ENCODE measurements around the gene FAU.

FAU gene

GRCh38 chr11:65159012-65159411 lies 37.1 kb upstream of the FAU start:
- no peak overlapping the region for H2AFZ ChIP-seq (ENCODE audit: low read depth, low read length)
- H3K9ac ChIP-seq (ENCODE audit: low read length) = no peak overlapping the region
- no peak overlapping the region for H2BK12ac ChIP-seq (ENCODE audit: low read length in 2 of 2)
- no peak overlapping the region for H4K91ac ChIP-seq (ENCODE audit: low read length)
- no peak overlapping the region for H2AK5ac ChIP-seq (ENCODE audit: low read length, severe bottlenecking)
- no peaks in the 10 kb centered on the region for H3K79me1 ChIP-seq (replicated peaks; ENCODE audit: low read length, poor library complexity, severe bottlenecking)
- no peak overlapping the region for H3K27ac ChIP-seq (ENCODE audit: low read length, poor library complexity, severe bottlenecking)
- H3K4me1 ChIP-seq (ENCODE audit: control insufficient read depth, insufficient read depth, low read depth, low read length) = no peaks in the 10 kb centered on the region
- H2BK5ac ChIP-seq (ENCODE audit: low read depth, low read length, poor library complexity, severe bottlenecking) = no peak overlapping the region
- no peak overlapping the region for H3K4me2 ChIP-seq (ENCODE audit: low read length, poor library complexity, severe bottlenecking)
- no CpG with 5 or more reads among the region's 5 CpGs for WGBS
- H3K27me3 ChIP-seq (ENCODE audit: control insufficient read depth in 1 of 2, insufficient read depth in 1 of 2, low read length in 2 of 2) = peaks cover 0 to 3% of the 10 kb centered on the region in 2 experiments
- no peak overlapping the region for H3K23ac ChIP-seq (ENCODE audit: low read length in 2 of 2)
- no peak overlapping the region for H3K4ac ChIP-seq (ENCODE audit: low read depth in 1 of 2, low read length in 2 of 2)
- H3K4me3 ChIP-seq (ENCODE audit: insufficient read depth in 1 of 2, low read depth in 1 of 2, low read length in 2 of 2) = no peak overlapping the region
- no peak for DNase-seq
- no peak overlapping the region for H4K8ac ChIP-seq (ENCODE audit: low read length)
- H2BK120ac ChIP-seq (ENCODE audit: low read depth, low read length) = no peak overlapping the region
- no peak overlapping the region for H3K14ac ChIP-seq (ENCODE audit: low read length in 2 of 2)
- no peak overlapping the region for H2BK15ac ChIP-seq (ENCODE audit: low read depth, poor library complexity, severe bottlenecking)
- H3K36me3 ChIP-seq (ENCODE audit: control insufficient read depth in 1 of 2, insufficient read depth in 2 of 2, low read depth in 1 of 2, low read length in 2 of 2) = no peaks in the 10 kb centered on the region
- H3K9me3 ChIP-seq (ENCODE audit: control insufficient read depth, low read length) = no peaks in the 10 kb centered on the region
- H3K18ac ChIP-seq (ENCODE audit: low read depth in 1 of 2, low read length in 2 of 2) = no peak overlapping the region

GRCh38 chr11:65157336-65157735 lies 35.4 kb upstream of the FAU start:
- DNase-seq = no peak
- 82% methylated on average over 3 of the region's 3 CpGs for WGBS
- Histone ChIP-seq H3K27ac (ENCODE audit: low read length, poor library complexity, severe bottlenecking) (no peak overlapping the region), H3K18ac (ENCODE audit: low read depth in 1 of 2, low read length in 2 of 2) (no peak overlapping the region), H3K4ac (ENCODE audit: low read depth in 1 of 2, low read length in 2 of 2) (no peak overlapping the region), H3K14ac (ENCODE audit: low read length in 2 of 2) (no peak overlapping the region), H2AK5ac (ENCODE audit: low read length, severe bottlenecking) (no peak overlapping the region), H3K23ac (ENCODE audit: low read length in 2 of 2) (no peak overlapping the region), H3K36me3 (ENCODE audit: control insufficient read depth in 1 of 2, insufficient read depth in 2 of 2, low read depth in 1 of 2, low read length in 2 of 2) (no peaks in the 10 kb centered on the region), H4K8ac (ENCODE audit: low read length) (no peak overlapping the region), H3K4me2 (ENCODE audit: low read length, poor library complexity, severe bottlenecking) (no peak overlapping the region), H3K9me3 (ENCODE audit: control insufficient read depth, low read length) (no peaks in the 10 kb centered on the region), H3K4me3 (ENCODE audit: insufficient read depth in 1 of 2, low read depth in 1 of 2, low read length in 2 of 2) (no peak overlapping the region), H2BK120ac (ENCODE audit: low read depth, low read length) (no peak overlapping the region), H3K27me3 (ENCODE audit: control insufficient read depth in 1 of 2, insufficient read depth in 1 of 2, low read length in 2 of 2) (peaks cover 0 to 3% of the 10 kb centered on the region in 2 experiments), H3K4me1 (ENCODE audit: control insufficient read depth, insufficient read depth, low read depth, low read length) (no peaks in the 10 kb centered on the region), H2BK5ac (ENCODE audit: low read depth, low read length, poor library complexity, severe bottlenecking) (no peak overlapping the region), H4K91ac (ENCODE audit: low read length) (no peak overlapping the region), H2BK12ac (ENCODE audit: low read length in 2 of 2) (no peak overlapping the region), H3K79me1 (replicated peaks; ENCODE audit: low read length, poor library complexity, severe bottlenecking) (no peaks in the 10 kb centered on the region), H3K9ac (ENCODE audit: low read length) (no peak overlapping the region), H2AFZ (ENCODE audit: low read depth, low read length) (no peak overlapping the region), H2BK15ac (ENCODE audit: low read depth, poor library complexity, severe bottlenecking) (no peak overlapping the region)

GRCh38 chr11:65156926-65157325 lies 35.0 kb upstream of the FAU start:
- H3K4me1 ChIP-seq (ENCODE audit: control insufficient read depth, insufficient read depth, low read depth, low read length) = no peaks in the 10 kb centered on the region
- no peak overlapping the region for H3K4ac ChIP-seq (ENCODE audit: low read depth in 1 of 2, low read length in 2 of 2)
- no peak overlapping the region for H4K91ac ChIP-seq (ENCODE audit: low read length)
- H3K18ac ChIP-seq (ENCODE audit: low read depth in 1 of 2, low read length in 2 of 2) = no peak overlapping the region
- H3K79me1 ChIP-seq (replicated peaks; ENCODE audit: low read length, poor library complexity, severe bottlenecking) = no peaks in the 10 kb centered on the region
- no peak overlapping the region for H3K4me3 ChIP-seq (ENCODE audit: insufficient read depth in 1 of 2, low read depth in 1 of 2, low read length in 2 of 2)
- no peak overlapping the region for H3K4me2 ChIP-seq (ENCODE audit: low read length, poor library complexity, severe bottlenecking)
- H3K27me3 ChIP-seq (ENCODE audit: control insufficient read depth in 1 of 2, insufficient read depth in 1 of 2, low read length in 2 of 2) = peaks cover 0 to 3% of the 10 kb centered on the region in 2 experiments
- no peak overlapping the region for H2BK15ac ChIP-seq (ENCODE audit: low read depth, poor library complexity, severe bottlenecking)
- no peaks in the 10 kb centered on the region for H3K9me3 ChIP-seq (ENCODE audit: control insufficient read depth, low read length)
- H2BK5ac ChIP-seq (ENCODE audit: low read depth, low read length, poor library complexity, severe bottlenecking) = no peak overlapping the region
- H3K36me3 ChIP-seq (ENCODE audit: control insufficient read depth in 1 of 2, insufficient read depth in 2 of 2, low read depth in 1 of 2, low read length in 2 of 2) = no peaks in the 10 kb centered on the region
- no peak overlapping the region for H2AK5ac ChIP-seq (ENCODE audit: low read length, severe bottlenecking)
- no peak overlapping the region for H4K8ac ChIP-seq (ENCODE audit: low read length)
- H3K27ac ChIP-seq (ENCODE audit: low read length, poor library complexity, severe bottlenecking) = no peak overlapping the region
- no peak overlapping the region for H3K23ac ChIP-seq (ENCODE audit: low read length in 2 of 2)
- H2AFZ ChIP-seq (ENCODE audit: low read depth, low read length) = no peak overlapping the region
- no peak for DNase-seq
- H2BK120ac ChIP-seq (ENCODE audit: low read depth, low read length) = no peak overlapping the region
- H2BK12ac ChIP-seq (ENCODE audit: low read length in 2 of 2) = no peak overlapping the region
- no peak overlapping the region for H3K14ac ChIP-seq (ENCODE audit: low read length in 2 of 2)
- WGBS = 80% methylated on average over 3 of the region's 3 CpGs
- H3K9ac ChIP-seq (ENCODE audit: low read length) = no peak overlapping the region

- Histone ChIP-seq H3K23ac (ENCODE audit: low read length in 2 of 2) (no peak overlapping the region), H2AFZ (ENCODE audit: low read depth, low read length) (no peak overlapping the region), H3K9me3 (ENCODE audit: control insufficient read depth, low read length) (no peaks in the 10 kb centered on the region), H3K27ac (ENCODE audit: low read length, poor library complexity, severe bottlenecking) (no peak overlapping the region), H3K36me3 (ENCODE audit: control insufficient read depth in 1 of 2, insufficient read depth in 2 of 2, low read depth in 1 of 2, low read length in 2 of 2) (no peaks in the 10 kb centered on the region), H4K91ac (ENCODE audit: low read length) (no peak overlapping the region), H3K79me1 (replicated peaks; ENCODE audit: low read length, poor library complexity, severe bottlenecking) (no peaks in the 10 kb centered on the region), H2BK5ac (ENCODE audit: low read depth, low read length, poor library complexity, severe bottlenecking) (no peak overlapping the region), H3K27me3 (ENCODE audit: control insufficient read depth in 1 of 2, insufficient read depth in 1 of 2, low read length in 2 of 2) (peaks cover 0 to 3% of the 10 kb centered on the region in 2 experiments), H3K4ac (ENCODE audit: low read depth in 1 of 2, low read length in 2 of 2) (no peak overlapping the region), H3K4me2 (ENCODE audit: low read length, poor library complexity, severe bottlenecking) (no peak overlapping the region), H4K8ac (ENCODE audit: low read length) (no peak overlapping the region), H2BK120ac (ENCODE audit: low read depth, low read length) (no peak overlapping the region), H3K18ac (ENCODE audit: low read depth in 1 of 2, low read length in 2 of 2) (no peak overlapping the region), H2AK5ac (ENCODE audit: low read length, severe bottlenecking) (no peak overlapping the region), H3K4me3 (ENCODE audit: insufficient read depth in 1 of 2, low read depth in 1 of 2, low read length in 2 of 2) (no peak overlapping the region), H3K14ac (ENCODE audit: low read length in 2 of 2) (no peak overlapping the region), H3K9ac (ENCODE audit: low read length) (no peak overlapping the region), H2BK15ac (ENCODE audit: low read depth, poor library complexity, severe bottlenecking) (no peak overlapping the region), H2BK12ac (ENCODE audit: low read length in 2 of 2) (no peak overlapping the region), H3K4me1 (ENCODE audit: control insufficient read depth, insufficient read depth, low read depth, low read length) (no peaks in the 10 kb centered on the region)
- DNase-seq = no peak
- WGBS = 100% methylated on average over 3 of the region's 3 CpGs
Measured at GRCh38 chr11:65156256-65156655, 34.3 kb upstream of the FAU start.
